Thyroid gland (tissue), 4 donors: ENCODE results near the gene MYL10. TPM values are rescaled to one million over a fixed set of nuclear protein-coding genes. Genes with fewer than 3 reads are reported as not detected.

Experiments
- DNase-seq, 2 donors: peaks; one replicate each; pipeline ENCODE4 v3.0.0-alpha.2; 2019
- H3K27ac ChIP-seq, 3 donors: fragments of 200-600 bp; sonication (generic); 1 replicate in 2 of 3; 2 replicates in 1 of 3; pipeline ENCODE4 v1.5.1; 2016 to 2019; ENCODE audit warnings: mild to moderate bottlenecking in 1 of 3, moderate library complexity in 1 of 3
- H3K27me3 ChIP-seq: fragments of 200-600 bp; sonication (generic); one replicate; pipeline ENCODE4 v1.5.1; 2019
- H3K36me3 ChIP-seq, 2 donors: fragments of 200-600 bp; sonication (generic); one replicate each; pipeline ENCODE4 v1.5.1; 2016 to 2019
- H3K4me1 ChIP-seq, 2 donors: fragments of 200-600 bp; sonication (generic); one replicate each; pipeline ENCODE4 v1.5.1; 2017 to 2019
- H3K4me3 ChIP-seq, 3 donors: fragments of 200-600 bp; sonication (generic); replicated peaks in 1 of 3; 1 replicate in 2 of 3; 2 replicates in 1 of 3; pipeline ENCODE4 v1.5.1; 2016; ENCODE audit warnings: mild to moderate bottlenecking in 1 of 3
- H3K9me3 ChIP-seq: fragments of 200-600 bp; sonication (generic); one replicate; pipeline ENCODE4 v1.5.1; 2017
- CTCF ChIP-seq, 6 experiments: fragments of 200-600 bp in 3 of 6; fragments of 450-650 bp in 3 of 6; sonication (generic) in 3 of 6; IDR thresholded peaks; one replicate each; pipeline ENCODE4 v1.5.1; 2016 to 2019; ENCODE audit warnings: antibody characterized with exemption in 6 of 6, mild to moderate bottlenecking in 2 of 6, inconsistent platforms in 1 of 6, moderate library complexity in 1 of 6
- POLR2A ChIP-seq, 2 donors: fragments of 450-650 bp; IDR thresholded peaks; one replicate each; pipeline ENCODE4 v1.6.1; 2017; ENCODE audit warnings: antibody characterized with exemption in 2 of 2, mild to moderate bottlenecking in 2 of 2, moderate library complexity in 1 of 2
- WGBS, 2 donors: methylation state at CpG; one replicate each; pipeline ENCODE4 v1.1.5; 2017; 5-methylcytosine and 5-hydroxymethylcytosine counted together
- intact Hi-C: fragments of 100-400 bp; cut with DNase I; formaldehyde crosslinking; loops from one replicate; pipeline ENCODE4 v1.15.1; 2023
- total RNA-seq, 4 donors: library from RNA; depleted of rRNA; stranded (reverse); fragments of >200 nt; gene quantifications; one replicate each; pipeline ENCODE4 v1.2.3, GENCODE V29; 2016

MYL10 gene
- total RNA-seq, 4 donors from 2014 or later: not detected

- WGBS, 2 donors: 92 to 95% methylated on average over 7 to 14 of the region's 15 CpGs
- H3K9me3 ChIP-seq: no peaks in the 10 kb centered on the region
- H3K36me3 ChIP-seq: no peaks in the 10 kb centered on the region
- H3K4me1 ChIP-seq: no peaks in the 10 kb centered on the region
- intact Hi-C loops: no loop called here
- H3K4me3 ChIP-seq: no peak overlapping the region
- no peak overlapping the region for H3K27ac ChIP-seq
- TF ChIP-seq POLR2A (IDR thresholded peaks at IDR 0.05): no peak
- TF ChIP-seq CTCF (IDR thresholded peaks at IDR 0.05): no peak
- no peaks in the 10 kb centered on the region for H3K27me3 ChIP-seq
- no peak for DNase-seq
Measured at GRCh38 chr7:101622609-101623173, 6.4 kb downstream of the MYL10 start.

- TF ChIP-seq POLR2A (IDR thresholded peaks at IDR 0.05) (no peak), CTCF (IDR thresholded peaks at IDR 0.05) (no peak)
- no peaks in the 10 kb centered on the region for H3K4me1 ChIP-seq
- intact Hi-C loops: no loop called here
- no peaks in the 10 kb centered on the region for H3K9me3 ChIP-seq
- WGBS, 2 donors: 82 to 97% methylated on average over 5 of the region's 10 CpGs
- H3K27ac ChIP-seq: no peak overlapping the region
- DNase-seq: no peak
- H3K27me3 ChIP-seq: no peaks in the 10 kb centered on the region
- H3K36me3 ChIP-seq: no peaks in the 10 kb centered on the region
- H3K4me3 ChIP-seq: no peak overlapping the region
Measured at GRCh38 chr7:101620991-101621390, 8.1 kb downstream of the MYL10 start.

- H3K36me3 ChIP-seq: no peaks in the 10 kb centered on the region
- H3K4me1 ChIP-seq: no peaks in the 10 kb centered on the region
- H3K9me3 ChIP-seq: no peaks in the 10 kb centered on the region
- TF ChIP-seq CTCF (IDR thresholded peaks at IDR 0.05) (no peak), POLR2A (IDR thresholded peaks at IDR 0.05) (no peak)
- H3K27me3 ChIP-seq: no peaks in the 10 kb centered on the region
- DNase-seq: no peak
- no peak overlapping the region for H3K27ac ChIP-seq
- H3K4me3 ChIP-seq: no peak overlapping the region
- WGBS, 2 donors: 90 to 96% methylated on average over 4 of the region's 4 CpGs
- intact Hi-C loops: no loop called here
Measured at GRCh38 chr7:101620395-101620794, 8.7 kb downstream of the MYL10 start.

- Histone ChIP-seq H3K4me3 (no peak overlapping the region), H3K27me3 (no peaks in the 10 kb centered on the region), H3K9me3 (no peaks in the 10 kb centered on the region), H3K4me1 (no peaks in the 10 kb centered on the region), H3K27ac (no peak overlapping the region), H3K36me3 (no peaks in the 10 kb centered on the region)
- intact Hi-C loops: no loop called here
- 85% methylated on average over 6 to 7 of the region's 8 CpGs for WGBS, 2 donors
- TF ChIP-seq CTCF (IDR thresholded peaks at IDR 0.05): no peak
- TF ChIP-seq POLR2A (IDR thresholded peaks at IDR 0.05): no peak
- no peak for DNase-seq
Measured at GRCh38 chr7:101618916-101619315, 10.2 kb downstream of the MYL10 start.

- DNase-seq: no peak
- no peak overlapping the region for H3K27ac ChIP-seq
- no peaks in the 10 kb centered on the region for H3K4me1 ChIP-seq
- no peak overlapping the region for H3K4me3 ChIP-seq
- intact Hi-C loops: no loop called here
- TF ChIP-seq POLR2A (IDR thresholded peaks at IDR 0.05): no peak
- no peak for TF ChIP-seq CTCF (IDR thresholded peaks at IDR 0.05)
- 69 to 85% methylated on average over 13 to 17 of the region's 20 CpGs for WGBS, 2 donors
- no peaks in the 10 kb centered on the region for H3K36me3 ChIP-seq
- no peaks in the 10 kb centered on the region for H3K9me3 ChIP-seq
- no peaks in the 10 kb centered on the region for H3K27me3 ChIP-seq
Measured at GRCh38 chr7:101618207-101618839, 10.8 kb downstream of the MYL10 start.
